GM23248 (cell line): ENCODE results near the gene AMACR.

Experiments
- EZH2 ChIP-seq: fragments of 200-600 bp; sonication (generic); IDR thresholded peaks from 2 replicates; pipeline ENCODE4 v1.6.1; 2018; ENCODE audit warnings: antibody characterized with exemption, mild to moderate bottlenecking; ENCODE audit not compliant: insufficient read depth, poor library complexity, severe bottlenecking
- EZH2phosphoT487 ChIP-seq: fragments of 200-600 bp; sonication (generic); IDR thresholded peaks from 2 replicates; pipeline ENCODE4 v1.6.1; 2018; ENCODE audit warnings: antibody characterized with exemption, moderate library complexity, mild to moderate bottlenecking, low read depth; ENCODE audit not compliant: insufficient read depth

- TF ChIP-seq EZH2phosphoT487 = no peak
- TF ChIP-seq EZH2 = no peak
These were observed 18.4 kb upstream of the AMACR start for GRCh38 chr5:34026089-34026761.
